Glomerular visceral epithelial cell (primary cell): ENCODE measurements around the gene TBC1D5.
"Not testable (repeated sequence)": the region's sequence is repeated elsewhere in the genome, so short reads cannot be mapped to it uniquely, and the experiment has no call there.

ENCODE experiments used
- DNase-seq: peaks from one replicate; pipeline ENCODE4 v3.0.0-alpha.2; 2016; ENCODE audit errors: extremely low spot score

The TBC1D5 gene

DNA sequence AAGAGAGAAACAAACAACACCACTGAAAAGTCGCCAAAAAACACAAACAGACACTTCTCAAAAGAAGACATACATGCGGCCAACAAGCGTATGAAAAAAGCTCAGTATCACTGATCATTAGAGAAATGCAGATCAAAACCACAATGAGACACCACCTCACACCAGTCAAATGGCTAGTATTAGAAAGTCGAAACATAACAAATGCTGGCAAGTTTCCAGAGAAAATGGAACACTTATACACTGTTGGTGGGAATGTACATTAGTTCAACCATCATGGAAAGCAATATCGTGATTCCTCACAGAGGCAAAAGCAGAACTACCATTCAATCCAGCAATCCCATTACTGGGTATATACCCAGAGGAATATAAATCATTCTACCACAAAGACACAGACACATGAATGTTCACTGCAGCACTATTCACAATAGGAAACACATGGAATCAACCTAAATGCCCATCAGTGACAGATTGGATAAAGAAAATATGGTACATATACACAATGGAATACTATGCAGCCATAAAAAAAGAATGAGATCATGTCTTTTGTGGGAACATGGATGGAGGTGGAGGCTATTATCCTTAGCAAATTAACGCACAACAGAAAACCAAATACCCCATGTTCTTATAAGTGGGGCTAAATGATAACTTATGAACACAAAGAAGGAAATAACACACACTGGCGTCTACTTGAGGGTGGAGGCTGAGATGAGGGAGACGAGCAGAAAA lies 93.6 kb downstream of the TBC1D5 start:
- not testable (repeated sequence) for DNase-seq

- peak; percentile 40 for DNase-seq
These were observed 97.2 kb downstream of the TBC1D5 start for GRCh38 chr3:17645074-17645698.

DNA sequence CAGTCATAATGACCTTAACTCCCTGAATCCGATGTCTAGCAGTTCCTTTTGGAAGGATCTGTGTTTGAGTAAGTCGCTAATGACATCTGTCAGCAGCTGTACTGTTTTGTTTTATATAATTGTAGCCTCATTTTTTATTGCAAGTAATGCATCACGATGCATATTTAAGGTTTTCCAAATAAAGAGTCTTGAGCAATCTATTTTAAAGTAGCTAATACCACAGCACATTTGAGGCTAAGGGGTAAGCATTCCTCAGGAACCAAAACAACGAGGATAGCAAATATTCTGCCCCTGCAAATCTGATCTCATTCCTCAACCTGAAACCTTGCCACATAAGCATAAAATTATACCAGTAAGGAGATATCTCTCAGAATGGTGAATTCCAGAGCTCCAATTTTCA lies 98.7 kb downstream of the TBC1D5 start:
- DNase-seq, result no peak

- DNase-seq, result no peak
These were observed 100.0 kb downstream of the TBC1D5 start for GRCh38 chr3:17642474-17642873.

DNA sequence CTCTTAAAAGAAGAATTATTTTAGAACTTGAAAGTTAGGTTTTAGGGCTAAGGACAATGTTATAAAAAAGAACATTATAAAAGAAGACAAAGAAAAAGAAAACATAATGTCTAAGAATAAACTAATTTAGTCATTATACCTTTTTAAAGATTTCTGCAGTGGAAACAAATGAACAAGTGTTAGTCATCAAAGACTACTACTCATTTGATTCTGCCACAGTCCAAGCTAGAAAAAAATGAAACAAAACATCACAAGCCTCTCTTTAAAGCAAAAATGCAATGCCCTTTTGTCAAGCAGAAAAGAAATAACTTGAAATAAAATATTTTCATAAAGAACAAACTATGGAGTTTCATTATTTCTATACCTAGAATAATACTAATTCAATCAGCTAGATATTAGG lies 102.0 kb downstream of the TBC1D5 start:
- DNase-seq, result no peak

DNA sequence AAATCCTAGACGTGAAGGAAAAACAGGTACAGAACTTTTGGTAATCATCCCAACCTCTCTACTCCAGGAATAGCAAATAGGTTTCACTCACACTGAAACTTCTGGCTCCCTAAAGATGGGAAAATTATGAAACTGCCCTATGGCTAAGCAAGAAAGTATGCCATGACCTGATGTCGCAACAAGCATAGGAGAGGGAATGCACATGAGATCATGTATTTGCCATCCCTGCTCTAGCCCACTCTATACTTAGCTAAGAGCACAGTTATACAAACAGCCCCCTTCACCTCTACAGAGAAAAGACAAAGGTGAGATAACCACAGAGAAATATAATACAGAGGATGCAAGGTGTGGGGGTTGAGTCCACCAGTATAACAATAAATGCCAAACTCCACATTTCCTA lies 102.7 kb downstream of the TBC1D5 start:
- peak; percentile 68 for DNase-seq

DNA sequence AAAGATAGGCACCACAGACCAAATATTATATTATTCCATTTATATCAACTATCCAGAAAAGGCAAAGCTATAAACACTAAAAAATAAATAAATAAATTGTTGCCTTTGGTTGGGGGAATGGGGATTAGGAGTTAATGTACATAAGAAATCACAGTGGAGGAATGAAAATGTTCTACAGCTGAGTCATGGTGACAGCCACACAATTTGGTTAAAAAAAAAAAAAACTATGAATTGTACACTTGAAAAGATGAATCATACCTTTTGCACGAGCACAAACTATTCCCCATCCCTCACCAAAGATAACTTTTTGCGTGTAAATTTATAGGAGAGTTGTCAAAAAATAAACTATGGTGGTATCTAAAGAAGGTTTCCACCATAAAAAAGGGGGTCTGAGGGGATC lies 103.2 kb downstream of the TBC1D5 start:
- peak; percentile 51 for DNase-seq

- no peak for DNase-seq
These were observed 104.1 kb downstream of the TBC1D5 start for GRCh38 chr3:17638356-17638755.

DNA sequence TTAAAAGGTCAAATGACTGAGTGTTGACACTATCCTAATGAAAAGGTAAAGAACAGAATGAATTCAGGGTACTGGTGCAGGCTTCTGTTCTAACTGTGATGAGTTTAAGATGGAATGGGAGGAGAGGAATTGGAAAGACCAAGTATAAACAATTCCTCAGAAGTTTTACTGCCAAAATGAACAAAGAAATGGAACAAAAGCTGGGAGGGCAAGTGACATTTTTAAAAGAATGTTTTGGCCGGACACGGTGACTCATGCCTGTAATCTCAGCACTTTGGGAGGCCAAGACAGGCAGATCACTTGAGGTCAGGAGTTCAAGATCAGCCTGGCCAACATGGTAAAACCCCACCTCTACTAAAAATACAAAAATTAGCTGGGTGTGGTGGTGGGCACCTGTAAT lies 106.8 kb downstream of the TBC1D5 start:
- DNase-seq, result not testable (repeated sequence)

GRCh38 chr3:17634964-17635363 lies 107.5 kb downstream of the TBC1D5 start:
- DNase-seq, result no peak

DNA sequence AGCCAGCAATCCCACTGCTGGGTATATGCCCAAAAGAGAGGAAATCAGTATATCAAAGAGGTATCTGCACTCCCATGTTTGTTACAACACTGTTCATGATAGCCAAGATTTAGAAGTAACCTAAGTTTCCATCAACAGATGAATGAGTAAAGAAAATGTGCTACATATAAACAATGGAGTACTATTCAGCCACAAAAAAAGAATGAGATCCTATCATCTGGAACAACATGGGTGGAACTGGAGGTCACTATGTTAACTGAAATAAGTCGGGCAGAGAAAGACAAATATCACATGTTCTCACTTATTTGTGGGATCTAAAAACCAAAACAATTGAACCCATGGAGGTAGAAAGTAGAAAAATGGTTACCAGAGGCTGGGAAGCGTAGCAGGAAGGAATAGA lies 108.2 kb downstream of the TBC1D5 start:
- no peak for DNase-seq

DNA sequence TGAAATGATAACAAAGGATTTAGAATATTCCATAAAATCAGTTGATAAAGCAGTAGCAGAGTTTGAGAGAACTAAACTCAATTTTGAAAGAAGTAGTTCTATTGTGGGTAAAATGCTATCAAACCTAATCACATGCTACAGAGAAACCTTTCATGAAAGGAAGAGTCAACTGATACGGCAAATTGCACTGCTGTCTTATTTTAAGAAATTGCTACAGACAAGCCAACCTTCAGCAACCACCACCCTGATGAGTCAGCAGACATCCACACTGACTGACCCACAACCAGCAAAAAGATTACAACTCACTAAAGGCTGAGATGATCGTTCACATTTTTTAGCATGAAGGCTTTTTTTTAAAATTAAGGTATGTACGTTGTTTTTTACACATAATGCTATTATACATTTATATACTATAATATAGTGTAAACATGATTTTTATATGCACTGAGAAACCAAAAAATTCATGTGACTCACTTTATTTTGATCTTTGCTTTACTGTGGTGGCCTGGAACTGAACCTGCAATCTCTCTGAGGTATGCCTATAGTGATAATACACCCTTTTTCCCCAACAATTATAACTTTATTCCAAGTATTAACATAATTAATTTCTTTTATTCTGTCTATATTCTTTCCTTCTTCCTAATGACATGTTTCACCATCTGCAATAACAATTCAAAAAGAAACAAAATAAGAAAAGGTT lies 109.9 kb downstream of the TBC1D5 start:
- DNase-seq, result peak; percentile 51

- DNase-seq, result no peak
These were observed 110.8 kb downstream of the TBC1D5 start for GRCh38 chr3:17631609-17632008.

DNA sequence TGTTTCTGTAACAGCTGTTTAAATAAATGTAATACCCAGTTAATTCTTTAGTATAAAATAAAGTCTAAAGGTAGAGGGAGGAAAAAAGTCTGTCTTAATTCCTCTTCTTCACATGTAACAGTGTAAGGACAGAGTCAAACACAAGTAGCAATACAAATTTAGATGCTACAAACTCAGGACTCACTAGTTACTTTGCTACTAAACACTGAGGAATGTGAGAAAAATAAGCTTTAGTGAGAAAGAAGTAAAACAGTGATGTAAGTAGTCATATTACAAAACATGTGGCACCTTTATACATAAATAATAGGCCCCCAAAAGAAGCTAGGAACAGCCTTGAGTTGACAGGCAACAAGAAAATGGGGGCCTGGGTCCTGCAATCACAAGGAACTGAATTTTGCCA lies 113.0 kb downstream of the TBC1D5 start:
- DNase-seq, result no peak

DNA sequence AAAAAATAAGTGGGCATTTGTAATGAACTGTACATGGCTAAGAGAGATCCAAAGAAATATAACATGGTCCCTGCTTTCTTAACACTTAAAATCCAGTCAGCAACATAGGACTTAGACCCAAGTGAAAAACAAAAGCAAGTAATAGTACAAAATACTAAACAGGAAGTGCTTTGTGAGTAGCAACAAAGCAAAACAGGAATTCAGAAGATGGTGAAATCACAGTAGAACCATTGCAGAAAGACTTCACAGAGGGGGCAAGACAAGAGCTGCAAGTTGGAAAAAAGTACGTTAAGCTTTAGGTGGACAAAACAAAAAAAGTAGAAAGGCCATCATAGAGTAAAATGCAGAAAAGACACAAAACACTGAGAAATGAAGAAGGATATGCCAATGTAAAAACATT lies 116.0 kb downstream of the TBC1D5 start:
- DNase-seq, result no peak

DNA sequence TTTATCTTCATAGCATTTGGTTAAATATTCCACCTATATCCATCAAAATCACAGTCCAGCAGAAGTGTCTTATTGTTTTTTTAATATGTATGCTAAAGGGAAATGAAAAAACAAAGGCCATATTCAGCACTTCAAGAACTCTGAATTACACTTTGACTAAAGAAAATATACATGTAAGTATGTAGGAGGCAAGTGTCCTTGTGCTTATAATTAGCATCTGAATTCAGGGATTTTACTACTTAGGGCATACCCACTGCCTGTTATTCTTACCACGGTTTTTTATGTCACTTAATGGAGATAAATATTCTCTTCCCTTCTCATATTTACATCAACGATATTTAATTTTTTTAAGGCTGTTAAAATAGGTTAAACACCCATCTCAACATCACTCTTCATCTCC lies 117.3 kb downstream of the TBC1D5 start:
- no peak for DNase-seq

- no peak for DNase-seq
These were observed 119.0 kb downstream of the TBC1D5 start for GRCh38 chr3:17623464-17623863.

DNA sequence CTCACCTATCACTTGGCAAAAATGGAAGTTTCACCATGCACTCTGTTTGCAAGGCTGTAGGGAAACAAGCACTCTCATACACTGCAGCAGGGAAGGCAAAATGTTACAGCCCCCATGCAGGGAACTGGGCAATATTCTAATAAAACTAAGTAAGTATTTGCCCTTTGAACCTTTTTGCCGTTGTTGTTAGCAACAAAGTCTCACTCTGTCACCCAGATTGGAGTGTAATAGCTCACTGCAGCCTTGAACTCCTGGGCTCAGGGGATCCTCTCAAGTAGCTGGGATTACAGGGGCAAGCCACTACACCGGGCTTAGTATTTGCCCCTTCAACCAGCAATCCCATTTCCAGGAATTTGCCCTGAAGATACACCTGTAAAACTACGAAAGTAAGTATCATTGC lies 122.5 kb downstream of the TBC1D5 start:
- DNase-seq, result no peak

- not testable (repeated sequence) for DNase-seq
These were observed 129.4 kb downstream of the TBC1D5 start for GRCh38 chr3:17613017-17613416.

DNA sequence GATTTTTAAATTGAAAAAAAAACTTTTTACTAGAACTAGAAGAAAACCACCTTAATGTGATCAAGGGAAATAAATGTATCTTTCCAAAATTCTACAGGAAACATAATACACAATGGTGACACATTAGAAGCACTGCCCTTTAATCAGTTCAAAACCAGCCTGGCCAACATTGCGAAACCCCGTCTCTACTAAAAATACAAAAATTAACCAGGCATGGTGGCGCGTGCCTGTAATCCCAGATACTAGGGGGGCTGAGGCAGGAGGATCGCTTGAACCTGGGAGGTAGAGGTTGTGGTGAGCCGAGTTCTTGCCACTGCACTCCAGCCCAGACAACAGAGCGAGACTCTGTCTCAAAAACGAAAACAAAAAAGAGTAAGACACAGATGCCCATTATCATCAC lies 134.5 kb downstream of the TBC1D5 start:
- no peak for DNase-seq

- DNase-seq, result no peak
These were observed 136.5 kb downstream of the TBC1D5 start for GRCh38 chr3:17605934-17606333.

GRCh38 chr3:17605032-17605431 lies 137.4 kb downstream of the TBC1D5 start:
- peak; percentile 53 for DNase-seq

- peak; percentile 10 for DNase-seq
These were observed 140.3 kb downstream of the TBC1D5 start for GRCh38 chr3:17602126-17602525.
